NB4 (cell line): ENCODE measurements around the gene CRACR2B.

Experiments
- DNase-seq: peaks from one replicate; pipeline ENCODE4 v3.0.0; 2010; ENCODE audit warnings: low read depth
- H3K4me3 ChIP-seq: one replicate; pipeline ENCODE4 v1.5.1; 2011; ENCODE audit warnings: mild to moderate bottlenecking, low read depth, low read length, moderate library complexity
- CTCF ChIP-seq: IDR thresholded peaks from one replicate; pipeline ENCODE4 v1.5.1; 2012; ENCODE audit warnings: low read depth, low read length
- MAX ChIP-seq: IDR thresholded peaks from 2 replicates; pipeline ENCODE4 v1.6.1; 2011; ENCODE audit warnings: low read depth, low read length
- MYC ChIP-seq: IDR thresholded peaks from 2 replicates; pipeline ENCODE4 v1.6.1; 2011; ENCODE audit warnings: low read depth, low read length
- POLR2A ChIP-seq: IDR thresholded peaks from 2 replicates; pipeline ENCODE4 v1.6.1; 2011; ENCODE audit warnings: mild to moderate bottlenecking; ENCODE audit not compliant: insufficient read length; ENCODE audit errors: extremely low read depth

The CRACR2B gene

GRCh38 chr11:809287-810039 is 18.3 kb upstream of the CRACR2B start, which contains the start of gene RPLP2:
Gene RPLP2, plus strand, starts transcription at chr11:809967. Its CDS starts 268 bp downstream, at chr11:810235.
- TF ChIP-seq POLR2A (peak; percentile 86), MAX (peak; percentile 83), CTCF (no peak), MYC (peak; percentile 83)
- peak within 1 kb of the TSS; percentile 98 for H3K4me3 ChIP-seq

GRCh38 chr11:810040-810567 is 17.6 kb upstream of the CRACR2B start:
- no peak for TF ChIP-seq MYC
- TF ChIP-seq CTCF: no peak
- no peak for TF ChIP-seq MAX
- TF ChIP-seq POLR2A: no peak
- peak overlapping the region; percentile 98 for H3K4me3 ChIP-seq
- DNase-seq: no peak

More at GRCh38 chr11:809287-810039, 18.3 kb upstream of the CRACR2B start, which contains the start of gene RPLP2:
- peak; percentile 96 for DNase-seq

- H3K4me3 ChIP-seq: peak overlapping the region; percentile 98
- TF ChIP-seq POLR2A (no peak), MAX (no peak), CTCF (no peak), MYC (no peak)
- peak; percentile 47 for DNase-seq
Measured at GRCh38 chr11:811446-812245, 16.1 kb upstream of the CRACR2B start.

- DNase-seq: no peak
- peak overlapping the region; percentile 98 for H3K4me3 ChIP-seq
- TF ChIP-seq CTCF (no peak), MYC (no peak), POLR2A (no peak), MAX (no peak)
Measured at GRCh38 chr11:812390-812789, 15.3 kb upstream of the CRACR2B start.

GRCh38 chr11:813072-813455 is 14.7 kb upstream of the CRACR2B start:
- DNase-seq: no peak
- H3K4me3 ChIP-seq: no peak overlapping the region
- TF ChIP-seq MYC: no peak
- TF ChIP-seq CTCF: no peak
